ENCODE results near the gene RANBP3.

RANBP3 gene

DNA sequence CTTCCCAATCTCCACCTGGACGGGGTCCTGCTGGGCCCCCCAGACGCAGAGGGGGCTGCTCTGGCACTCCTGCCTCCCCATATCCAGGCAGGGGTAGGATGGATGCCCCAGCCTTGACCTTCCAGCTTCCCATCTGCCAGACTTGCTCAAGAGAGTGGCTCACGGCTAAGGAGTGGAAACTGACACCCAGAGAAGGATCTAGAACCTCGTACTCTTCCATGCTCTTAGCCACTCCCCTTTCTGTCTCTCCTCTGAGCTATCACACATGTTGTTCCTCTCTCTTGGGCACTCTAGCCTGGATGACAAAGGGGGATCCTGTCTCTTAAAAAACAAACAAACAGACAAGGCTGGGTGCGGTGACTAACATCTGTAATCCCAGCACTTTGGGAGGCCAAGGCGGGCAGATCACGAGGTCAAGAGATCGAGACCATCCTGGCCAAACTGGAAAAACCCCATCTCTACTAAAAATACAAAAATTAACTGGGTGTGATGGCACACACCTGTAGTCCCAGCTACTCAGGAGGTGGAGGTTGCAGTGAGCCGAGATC, 95.4 kb downstream of the RANBP3 start:
- no peak overlapping the region for H3K27ac ChIP-seq (ENCODE audit: poor library complexity, severe bottlenecking)
- no peak for DNase-seq (ENCODE audit: low spot score)
- no peaks in the 10 kb centered on the region for H3K4me1 ChIP-seq (ENCODE audit: insufficient read depth, poor library complexity, severe bottlenecking)
- no peak for ATAC-seq (ENCODE audit: low read depth)
- no peak overlapping the region for H3K4me3 ChIP-seq (ENCODE audit: severe bottlenecking)
- TF ChIP-seq, protein P1, sequence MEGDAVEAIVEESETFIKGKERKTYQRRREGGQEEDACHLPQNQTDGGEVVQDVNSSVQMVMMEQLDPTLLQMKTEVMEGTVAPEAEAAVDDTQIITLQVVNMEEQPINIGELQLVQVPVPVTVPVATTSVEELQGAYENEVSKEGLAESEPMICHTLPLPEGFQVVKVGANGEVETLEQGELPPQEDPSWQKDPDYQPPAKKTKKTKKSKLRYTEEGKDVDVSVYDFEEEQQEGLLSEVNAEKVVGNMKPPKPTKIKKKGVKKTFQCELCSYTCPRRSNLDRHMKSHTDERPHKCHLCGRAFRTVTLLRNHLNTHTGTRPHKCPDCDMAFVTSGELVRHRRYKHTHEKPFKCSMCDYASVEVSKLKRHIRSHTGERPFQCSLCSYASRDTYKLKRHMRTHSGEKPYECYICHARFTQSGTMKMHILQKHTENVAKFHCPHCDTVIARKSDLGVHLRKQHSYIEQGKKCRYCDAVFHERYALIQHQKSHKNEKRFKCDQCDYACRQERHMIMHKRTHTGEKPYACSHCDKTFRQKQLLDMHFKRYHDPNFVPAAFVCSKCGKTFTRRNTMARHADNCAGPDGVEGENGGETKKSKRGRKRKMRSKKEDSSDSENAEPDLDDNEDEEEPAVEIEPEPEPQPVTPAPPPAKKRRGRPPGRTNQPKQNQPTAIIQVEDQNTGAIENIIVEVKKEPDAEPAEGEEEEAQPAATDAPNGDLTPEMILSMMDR (IDR thresholded peaks at IDR 0.05; ENCODE audit: poor library complexity, severe bottlenecking), result no peak
- no peaks in the 10 kb centered on the region for H3K27me3 ChIP-seq (ENCODE audit: insufficient read depth, poor library complexity, severe bottlenecking)
- H3K9me3 ChIP-seq (ENCODE audit: severe bottlenecking), result no peaks in the 10 kb centered on the region
- H3K36me3 ChIP-seq (ENCODE audit: low read depth), result no peaks in the 10 kb centered on the region

DNA sequence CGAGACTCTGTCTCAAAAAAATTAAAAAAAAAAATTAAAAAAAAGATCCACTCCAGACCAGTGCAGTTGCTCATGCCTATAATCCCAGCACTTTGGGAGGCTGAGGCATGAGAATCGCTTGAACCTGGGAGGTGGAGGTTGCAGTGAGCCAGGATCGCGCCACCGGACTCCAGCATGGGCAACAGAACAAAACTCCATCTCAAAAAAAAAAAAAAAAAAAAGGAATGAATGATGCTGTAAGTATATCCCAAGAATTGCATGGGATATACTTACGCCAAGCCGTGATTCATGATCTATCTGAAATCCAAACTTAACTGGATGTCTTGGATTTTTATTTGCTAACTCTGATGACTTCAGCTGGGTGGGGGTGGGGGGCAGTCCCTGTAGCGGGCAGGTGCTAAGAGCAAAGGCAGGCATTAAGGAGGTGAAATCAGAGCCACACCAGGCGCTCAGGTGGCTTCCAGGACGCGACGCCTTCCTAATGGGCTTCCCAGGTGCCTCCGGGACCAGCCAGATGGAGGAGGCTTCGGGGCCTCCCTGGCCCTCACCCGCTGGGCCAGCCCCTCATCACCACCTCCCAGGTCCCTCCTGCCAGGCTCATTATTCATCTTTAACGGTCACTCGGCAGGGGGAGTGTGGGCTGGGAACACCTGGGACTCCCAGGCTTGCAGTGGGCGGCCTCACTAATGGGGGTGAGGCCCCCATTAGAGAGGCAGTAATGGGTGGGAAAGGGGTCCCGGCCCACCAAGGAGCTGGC, 96.2 kb downstream of the RANBP3 start:
- Histone ChIP-seq H3K4me3 (ENCODE audit: severe bottlenecking) (no peak overlapping the region), H3K4me1 (ENCODE audit: insufficient read depth, poor library complexity, severe bottlenecking) (no peaks in the 10 kb centered on the region), H3K27ac (ENCODE audit: poor library complexity, severe bottlenecking) (no peak overlapping the region), H3K27me3 (ENCODE audit: insufficient read depth, poor library complexity, severe bottlenecking) (no peaks in the 10 kb centered on the region), H3K9me3 (ENCODE audit: severe bottlenecking) (no peaks in the 10 kb centered on the region), H3K36me3 (ENCODE audit: low read depth) (no peaks in the 10 kb centered on the region)
- no peak for ATAC-seq (ENCODE audit: low read depth)
- DNase-seq (ENCODE audit: low spot score), result no peak
- TF ChIP-seq, protein P1 (IDR thresholded peaks at IDR 0.05; ENCODE audit: poor library complexity, severe bottlenecking), result no peak

DNA sequence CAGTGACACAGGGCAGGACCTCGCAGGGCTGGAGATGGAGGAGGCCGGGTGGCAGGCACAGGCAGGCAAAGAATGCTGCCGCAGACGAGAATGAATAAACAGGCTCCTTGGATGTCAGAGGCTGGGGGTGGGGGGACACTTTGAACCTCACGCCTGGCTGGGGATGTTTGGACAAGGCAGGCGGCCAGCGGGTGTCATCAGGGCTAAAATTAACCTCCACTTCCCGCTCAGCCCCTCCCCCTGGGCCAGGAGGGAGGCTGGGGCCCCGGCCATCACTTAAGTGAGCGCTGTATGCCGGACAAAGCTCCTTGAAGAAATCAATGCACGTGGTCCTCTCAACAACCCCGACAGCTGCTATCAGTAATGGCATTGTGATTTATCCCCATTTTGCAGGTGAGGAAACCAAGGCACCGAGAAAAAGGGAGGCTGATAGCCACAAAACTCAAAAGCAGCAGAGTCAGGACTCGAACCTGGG, 97.3 kb downstream of the RANBP3 start:
- DNase-seq (ENCODE audit: low spot score), result no peak
- no peak overlapping the region for H3K27ac ChIP-seq (ENCODE audit: poor library complexity, severe bottlenecking)

DNA sequence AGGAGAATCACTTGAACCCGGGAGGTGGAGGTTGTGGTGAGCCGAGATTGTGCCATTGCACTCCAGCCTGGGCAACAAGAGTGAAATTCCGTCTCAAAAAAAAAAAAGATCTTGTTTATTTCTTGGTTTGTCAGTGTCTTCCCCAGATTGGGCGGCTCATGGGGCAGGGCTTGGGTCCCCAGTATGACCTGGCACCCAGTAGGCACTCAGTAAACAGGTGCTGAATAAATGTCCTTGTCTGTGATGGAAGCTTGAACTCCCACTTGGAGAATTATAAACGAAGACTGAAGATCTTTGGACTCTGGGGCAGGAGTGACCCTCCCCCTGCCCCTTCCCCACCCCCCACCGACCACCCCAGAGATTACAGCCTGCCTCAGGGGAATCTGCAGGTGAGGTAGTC, 97.7 kb downstream of the RANBP3 start:
- no peak overlapping the region for H3K4me3 ChIP-seq (ENCODE audit: severe bottlenecking)
- DNase-seq (ENCODE audit: low spot score) (no peak), ATAC-seq (ENCODE audit: low read depth) (no peak)
- TF ChIP-seq, protein P1 (IDR thresholded peaks at IDR 0.05; ENCODE audit: poor library complexity, severe bottlenecking), result no peak
- no peaks in the 10 kb centered on the region for H3K27me3 ChIP-seq (ENCODE audit: insufficient read depth, poor library complexity, severe bottlenecking)
- H3K4me1 ChIP-seq (ENCODE audit: insufficient read depth, poor library complexity, severe bottlenecking), result no peaks in the 10 kb centered on the region
- H3K27ac ChIP-seq (ENCODE audit: poor library complexity, severe bottlenecking), result no peak overlapping the region
- no peaks in the 10 kb centered on the region for H3K36me3 ChIP-seq (ENCODE audit: low read depth)
- no peaks in the 10 kb centered on the region for H3K9me3 ChIP-seq (ENCODE audit: severe bottlenecking)

More for the DNA sequence above, 97.3 kb downstream of the RANBP3 start:
- Histone ChIP-seq H3K4me3 (ENCODE audit: severe bottlenecking) (no peak overlapping the region), H3K9me3 (ENCODE audit: severe bottlenecking) (no peaks in the 10 kb centered on the region), H3K27me3 (ENCODE audit: insufficient read depth, poor library complexity, severe bottlenecking) (no peaks in the 10 kb centered on the region), H3K4me1 (ENCODE audit: insufficient read depth, poor library complexity, severe bottlenecking) (no peaks in the 10 kb centered on the region), H3K36me3 (ENCODE audit: low read depth) (no peaks in the 10 kb centered on the region)
- no peak for ATAC-seq (ENCODE audit: low read depth)
- TF ChIP-seq, protein P1 (IDR thresholded peaks at IDR 0.05; ENCODE audit: poor library complexity, severe bottlenecking), result no peak

DNA sequence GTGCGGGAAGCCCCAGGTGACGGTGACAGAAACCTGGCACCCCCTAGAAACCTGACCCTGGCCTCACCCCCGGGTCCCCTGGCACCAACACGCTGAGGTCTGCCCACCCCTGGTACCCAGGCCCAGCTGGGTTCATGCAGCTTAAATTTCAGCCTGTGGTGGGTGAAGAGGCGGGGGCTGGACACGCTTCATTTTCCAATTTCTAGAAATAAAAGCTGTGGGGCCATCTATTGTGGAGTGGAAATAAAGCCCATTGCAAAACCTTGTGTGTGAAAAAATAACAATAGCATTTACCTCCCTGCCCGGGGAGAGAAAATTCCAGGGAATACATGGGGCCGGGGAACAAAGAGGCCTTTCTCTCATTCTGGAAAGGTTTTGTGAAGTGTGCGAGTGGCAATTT, 100.1 kb downstream of the RANBP3 start:
- Histone ChIP-seq H3K27me3 (ENCODE audit: insufficient read depth, poor library complexity, severe bottlenecking) (no peaks in the 10 kb centered on the region), H3K27ac (ENCODE audit: poor library complexity, severe bottlenecking) (no peak overlapping the region), H3K4me1 (ENCODE audit: insufficient read depth, poor library complexity, severe bottlenecking) (no peaks in the 10 kb centered on the region), H3K4me3 (ENCODE audit: severe bottlenecking) (no peak overlapping the region), H3K9me3 (ENCODE audit: severe bottlenecking) (no peaks in the 10 kb centered on the region), H3K36me3 (ENCODE audit: low read depth) (no peaks in the 10 kb centered on the region)
- DNase-seq (ENCODE audit: low spot score) (no peak), ATAC-seq (ENCODE audit: low read depth) (no peak)
- TF ChIP-seq, protein P1 (IDR thresholded peaks at IDR 0.05; ENCODE audit: poor library complexity, severe bottlenecking), result no peak

All from RWPE2 (cell line).